Ascending aorta (tissue), 2 donors: ENCODE measurements around the gene GBA2. TPM values are rescaled to one million over a fixed set of nuclear protein-coding genes. Genes with fewer than 3 reads are reported as not detected.

Experiments
- DNase-seq, 2 donors: peaks; one replicate each; pipeline ENCODE4 v3.0.0-alpha.2; 2019; ENCODE audit warnings: low spot score in 2 of 2
- H3K27ac ChIP-seq, 2 donors: fragments of 200-600 bp; sonication (generic); one replicate each; pipeline ENCODE4 v1.5.1; 2016 to 2017; ENCODE audit warnings: mild to moderate bottlenecking in 1 of 2
- H3K27me3 ChIP-seq: fragments of 200-600 bp; sonication (generic); one replicate; pipeline ENCODE4 v1.5.1; 2017
- H3K36me3 ChIP-seq, 2 donors: fragments of 200-600 bp; sonication (generic); one replicate each; pipeline ENCODE4 v1.5.1; 2016
- H3K4me1 ChIP-seq, 2 donors: fragments of 200-600 bp; sonication (generic); one replicate each; pipeline ENCODE4 v1.5.1; 2016 to 2017; ENCODE audit warnings: mild to moderate bottlenecking in 1 of 2
- H3K4me3 ChIP-seq, 2 donors: fragments of 200-600 bp; sonication (generic); one replicate each; pipeline ENCODE4 v1.5.1; 2016 to 2017; ENCODE audit warnings: mild to moderate bottlenecking in 1 of 2
- H3K9me3 ChIP-seq, 2 donors: fragments of 200-600 bp; sonication (generic); one replicate each; pipeline ENCODE4 v1.5.1; 2016
- intact Hi-C: fragments of 100-400 bp; cut with DNase I; formaldehyde crosslinking; loops from one replicate; pipeline ENCODE4 v1.15.1; 2023
- total RNA-seq: library from RNA; depleted of rRNA; stranded (reverse); fragments of >200 nt; gene quantifications from one replicate; pipeline ENCODE4 v1.1.0, GENCODE V29; 2016
- TF ChIP-seq, protein P1 (sequence below), 3 experiments: fragments of 200-600 bp in 2 of 3; fragments of 450-650 bp in 1 of 3; sonication (generic) in 2 of 3; IDR thresholded peaks; one replicate each; pipeline ENCODE4 v1.5.1; 2016 to 2019; ENCODE audit warnings: antibody characterized with exemption in 3 of 3, mild to moderate bottlenecking in 1 of 3, moderate library complexity in 1 of 3

GBA2 gene
- total RNA-seq, 1 donor from 2014 or later: 40.7 TPM

DNA sequence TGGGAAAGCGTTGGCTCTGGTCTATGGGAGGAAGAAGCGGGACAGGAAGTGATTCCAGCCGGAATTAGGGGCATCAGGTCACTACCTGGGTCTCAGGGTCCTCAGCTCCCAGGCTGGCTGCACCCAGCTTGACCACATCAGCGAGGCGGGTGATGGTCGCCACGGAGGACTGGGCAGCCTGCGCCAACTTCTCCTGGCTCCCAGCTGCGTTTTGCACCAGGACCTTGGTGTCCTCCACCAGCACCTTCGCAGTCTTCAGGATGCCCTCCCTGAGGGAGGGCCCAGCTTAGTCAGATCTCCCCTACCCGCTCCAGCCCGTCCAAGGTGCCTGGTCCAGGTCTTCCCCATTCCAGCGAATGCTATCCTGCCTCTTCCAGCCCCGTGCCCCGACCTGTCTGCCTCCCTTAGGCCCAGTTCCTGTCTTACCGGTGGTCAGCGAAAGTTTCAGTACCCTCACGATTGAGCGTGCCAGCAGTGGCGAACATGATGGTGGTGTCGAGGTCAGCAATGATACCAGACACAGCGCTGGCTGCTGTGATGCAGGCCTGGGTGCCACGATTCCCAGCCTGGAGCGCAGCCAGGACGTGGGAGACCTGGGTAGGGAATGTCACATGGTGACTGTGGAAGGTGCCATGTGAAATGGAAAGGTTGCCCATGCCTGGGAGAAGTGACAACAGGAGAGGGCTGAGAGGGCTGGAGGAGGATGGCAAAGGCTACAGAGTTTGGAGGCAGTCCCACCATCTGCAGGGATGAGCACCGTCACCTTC is 44.9 kb downstream of the GBA2 start:
- DNase-seq: no peak
- Histone ChIP-seq H3K9me3 (no peaks in the 10 kb centered on the region), H3K27ac (peak overlapping the region in 1 of 2 donors; percentile 93), H3K27me3 (no peaks in the 10 kb centered on the region), H3K4me3 (no peak overlapping the region), H3K36me3 (peaks cover 100% of the 10 kb centered on the region in 2 donors), H3K4me1 (no peaks in the 10 kb centered on the region)
- intact Hi-C loops: loop anchor here (2.0 kb wide), 1 partner anchor 21 kb away; no protein-coding TSS in a partner anchor
- TF ChIP-seq, protein P1, sequence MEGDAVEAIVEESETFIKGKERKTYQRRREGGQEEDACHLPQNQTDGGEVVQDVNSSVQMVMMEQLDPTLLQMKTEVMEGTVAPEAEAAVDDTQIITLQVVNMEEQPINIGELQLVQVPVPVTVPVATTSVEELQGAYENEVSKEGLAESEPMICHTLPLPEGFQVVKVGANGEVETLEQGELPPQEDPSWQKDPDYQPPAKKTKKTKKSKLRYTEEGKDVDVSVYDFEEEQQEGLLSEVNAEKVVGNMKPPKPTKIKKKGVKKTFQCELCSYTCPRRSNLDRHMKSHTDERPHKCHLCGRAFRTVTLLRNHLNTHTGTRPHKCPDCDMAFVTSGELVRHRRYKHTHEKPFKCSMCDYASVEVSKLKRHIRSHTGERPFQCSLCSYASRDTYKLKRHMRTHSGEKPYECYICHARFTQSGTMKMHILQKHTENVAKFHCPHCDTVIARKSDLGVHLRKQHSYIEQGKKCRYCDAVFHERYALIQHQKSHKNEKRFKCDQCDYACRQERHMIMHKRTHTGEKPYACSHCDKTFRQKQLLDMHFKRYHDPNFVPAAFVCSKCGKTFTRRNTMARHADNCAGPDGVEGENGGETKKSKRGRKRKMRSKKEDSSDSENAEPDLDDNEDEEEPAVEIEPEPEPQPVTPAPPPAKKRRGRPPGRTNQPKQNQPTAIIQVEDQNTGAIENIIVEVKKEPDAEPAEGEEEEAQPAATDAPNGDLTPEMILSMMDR (IDR thresholded peaks at IDR 0.05): no peak

DNA sequence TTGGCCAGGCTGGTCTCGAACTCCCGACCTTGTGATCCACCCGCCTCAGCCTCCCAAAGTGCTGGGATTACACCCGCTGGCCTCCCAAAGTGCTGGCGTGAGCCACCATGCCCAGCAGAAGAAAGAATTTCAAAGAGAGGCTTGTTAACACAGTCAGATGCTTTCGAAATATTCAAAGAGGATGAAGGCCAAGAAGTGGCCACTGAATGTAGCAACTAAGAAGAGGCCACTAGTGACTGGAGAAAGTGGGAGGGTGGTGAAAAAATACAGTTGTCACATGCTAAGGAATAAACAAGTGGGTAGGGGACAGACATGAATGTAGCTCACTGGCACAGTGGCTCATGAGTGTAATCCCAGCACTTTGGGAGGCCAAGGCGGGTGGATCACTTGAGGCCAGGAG is 46.3 kb downstream of the GBA2 start:
- peaks cover 0 to 3% of the 10 kb centered on the region in 2 donors for H3K4me1 ChIP-seq
- peaks cover 100% of the 10 kb centered on the region in 2 donors for H3K36me3 ChIP-seq
- TF ChIP-seq, protein P1 (IDR thresholded peaks at IDR 0.05): no peak
- no peak overlapping the region for H3K4me3 ChIP-seq
- peak overlapping the region; percentile 93 to 97 for H3K27ac ChIP-seq
- no peaks in the 10 kb centered on the region for H3K27me3 ChIP-seq
- intact Hi-C loops: loop anchor here (2.0 kb wide), 1 partner anchor 20 kb away; no protein-coding TSS in a partner anchor
- DNase-seq: no peak
- H3K9me3 ChIP-seq: no peaks in the 10 kb centered on the region

DNA sequence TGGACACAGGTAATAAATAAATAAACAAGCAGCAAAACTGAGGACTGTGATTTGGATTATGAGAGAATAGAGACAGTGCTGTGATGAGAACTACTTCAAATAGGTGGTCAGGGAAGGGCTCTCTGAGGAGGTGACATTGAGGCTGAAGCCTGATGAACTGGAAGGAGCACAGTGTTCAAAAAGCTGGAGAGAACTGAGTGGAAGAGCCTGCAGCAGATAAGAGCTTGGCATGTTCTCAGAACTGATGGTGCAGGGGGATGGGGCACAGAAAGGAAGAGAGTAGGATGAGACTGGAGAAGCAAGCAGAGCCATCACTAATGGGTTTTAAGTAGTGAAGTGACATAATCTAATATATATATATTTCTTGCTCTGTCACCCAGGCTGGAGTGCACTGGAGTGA is 48.1 kb downstream of the GBA2 start:
- DNase-seq: no peak
- H3K4me3 ChIP-seq: no peak overlapping the region
- intact Hi-C loops: no loop called here
- peaks cover 93 to 100% of the 10 kb centered on the region in 2 donors for H3K36me3 ChIP-seq
- TF ChIP-seq, protein P1 (IDR thresholded peaks at IDR 0.05): no peak
- no peaks in the 10 kb centered on the region for H3K9me3 ChIP-seq
- H3K27me3 ChIP-seq: no peaks in the 10 kb centered on the region
- peak overlapping the region; percentile 93 to 97 for H3K27ac ChIP-seq
- peaks cover 3 to 21% of the 10 kb centered on the region in 2 donors for H3K4me1 ChIP-seq

DNA sequence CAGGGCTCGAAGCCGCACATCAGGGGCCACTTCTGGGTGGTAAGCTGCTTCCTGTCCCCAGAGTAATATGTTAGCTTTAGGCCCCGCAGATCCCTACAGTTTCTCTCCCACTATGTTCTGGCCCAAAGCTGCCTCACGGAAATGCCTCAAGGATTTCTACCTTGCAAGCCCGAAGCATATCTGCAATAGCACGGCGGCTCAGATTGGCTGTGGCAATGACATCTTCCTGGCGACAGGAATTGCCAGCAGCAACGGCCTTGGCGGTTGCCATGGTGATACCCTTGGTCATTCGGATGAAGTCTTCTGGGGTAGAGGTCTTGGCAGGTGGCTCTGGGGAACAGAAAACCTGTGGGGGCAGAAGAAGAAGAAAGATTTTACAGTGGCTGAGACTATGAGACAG is 49.0 kb downstream of the GBA2 start:
- DNase-seq: no peak

DNA sequence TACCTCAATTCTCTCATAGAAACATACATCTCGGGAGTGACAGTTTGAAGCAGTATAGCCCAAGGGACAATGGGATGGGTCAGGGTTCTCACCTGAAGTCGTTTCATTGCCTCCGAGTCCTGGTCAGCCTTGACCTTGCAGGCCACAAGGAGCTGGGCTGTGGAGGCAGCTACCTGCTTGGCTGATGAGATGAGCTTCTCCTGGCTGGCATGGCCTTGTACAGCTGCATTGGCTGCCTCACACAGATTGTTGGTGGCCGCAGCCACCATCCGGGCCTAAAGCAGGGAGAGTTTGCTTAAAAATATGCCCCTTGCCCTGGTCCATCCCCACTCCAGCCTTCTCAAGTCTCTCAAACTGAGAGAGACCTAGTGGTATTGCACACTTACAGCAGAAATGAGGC is 50.8 kb downstream of the GBA2 start:
- Histone ChIP-seq H3K27ac (peak overlapping the region; percentile 93 to 97), H3K36me3 (peaks cover 68 to 75% of the 10 kb centered on the region in 2 donors), H3K4me1 (peaks cover 3 to 44% of the 10 kb centered on the region in 2 donors), H3K4me3 (no peak overlapping the region), H3K9me3 (no peaks in the 10 kb centered on the region), H3K27me3 (no peaks in the 10 kb centered on the region)
- TF ChIP-seq, protein P1 (IDR thresholded peaks at IDR 0.05): no peak
- DNase-seq: no peak
- intact Hi-C loops: loop anchor here (5.0 to 10.0 kb wide), 2 partner anchors 136 to 203 kb away; partner anchors contain the start of gene RUSC2

More for the DNA sequence above, 49.0 kb downstream of the GBA2 start:
- Histone ChIP-seq H3K4me3 (no peak overlapping the region), H3K27me3 (no peaks in the 10 kb centered on the region), H3K4me1 (peaks cover 3 to 30% of the 10 kb centered on the region in 2 donors), H3K36me3 (peaks cover 86 to 93% of the 10 kb centered on the region in 2 donors), H3K27ac (peak overlapping the region; percentile 93 to 97), H3K9me3 (no peaks in the 10 kb centered on the region)
- intact Hi-C loops: no loop called here
- TF ChIP-seq, protein P1 (IDR thresholded peaks at IDR 0.05): no peak
